ENCODE results near the gene PLK2. TPM values are rescaled to one million over a fixed set of nuclear protein-coding genes. Genes with fewer than 3 reads are reported as not detected.

The PLK2 gene
- total RNA-seq, 2 donors from 2014 or later: 3.4 to 4.9 TPM

DNA sequence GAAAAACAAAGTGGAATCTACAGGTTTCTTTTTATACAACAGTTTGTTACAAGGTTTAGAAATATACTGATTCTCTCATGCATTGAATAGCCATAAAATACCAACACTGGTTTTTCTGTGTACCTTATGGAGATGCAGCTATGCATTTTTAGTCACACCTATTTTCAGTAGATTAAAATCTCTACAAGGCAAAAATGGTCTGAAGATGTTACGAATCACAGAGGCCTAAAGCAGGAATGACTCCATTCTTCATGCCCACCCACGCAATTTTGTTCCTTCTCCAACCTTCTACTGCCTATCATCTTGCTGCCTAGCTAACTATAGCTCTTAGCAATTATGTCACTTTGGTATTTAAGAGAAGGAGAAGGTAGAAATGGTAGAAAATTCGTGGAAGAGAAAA is 9.9 kb downstream of the PLK2 start:
- ATAC-seq (replicated peaks): no peak
- Mint-ChIP-seq H3K27me3 (peaks cover 25% of the 10 kb centered on the region), H3K4me3 (no peak overlapping the region), H3K27ac (no peak overlapping the region), H3K9me3 (no peaks in the 10 kb centered on the region), H3K36me3 (ENCODE audit: low read depth) (peaks cover 10% of the 10 kb centered on the region), H3K4me1 (no peaks in the 10 kb centered on the region)

GRCh38 chr5:58447226-58447625 is 12.7 kb downstream of the PLK2 start:
- peaks cover 24% of the 10 kb centered on the region for H3K27me3 Mint-ChIP-seq
- ATAC-seq (replicated peaks): no peak

GRCh38 chr5:58446024-58446423 is 13.9 kb downstream of the PLK2 start:
- no peak for ATAC-seq (replicated peaks)
- Mint-ChIP-seq H3K4me1 (no peaks in the 10 kb centered on the region), H3K36me3 (ENCODE audit: low read depth) (no peaks in the 10 kb centered on the region), H3K9me3 (no peaks in the 10 kb centered on the region), H3K27me3 (peaks cover 24% of the 10 kb centered on the region), H3K27ac (no peak overlapping the region), H3K4me3 (no peak overlapping the region)

More at GRCh38 chr5:58447226-58447625, 12.7 kb downstream of the PLK2 start:
- Mint-ChIP-seq H3K9me3 (no peaks in the 10 kb centered on the region), H3K4me3 (no peak overlapping the region), H3K36me3 (ENCODE audit: low read depth) (no peaks in the 10 kb centered on the region), H3K27ac (no peak overlapping the region), H3K4me1 (no peaks in the 10 kb centered on the region)

- peaks cover 24% of the 10 kb centered on the region for H3K27me3 Mint-ChIP-seq
- H3K36me3 Mint-ChIP-seq (ENCODE audit: low read depth): no peaks in the 10 kb centered on the region
- H3K4me1 Mint-ChIP-seq: no peaks in the 10 kb centered on the region
- no peaks in the 10 kb centered on the region for H3K9me3 Mint-ChIP-seq
- H3K4me3 Mint-ChIP-seq: no peak overlapping the region
- ATAC-seq (replicated peaks): no peak
- no peak overlapping the region for H3K27ac Mint-ChIP-seq
Measured at GRCh38 chr5:58444805-58445204, 15.1 kb downstream of the PLK2 start.

DNA sequence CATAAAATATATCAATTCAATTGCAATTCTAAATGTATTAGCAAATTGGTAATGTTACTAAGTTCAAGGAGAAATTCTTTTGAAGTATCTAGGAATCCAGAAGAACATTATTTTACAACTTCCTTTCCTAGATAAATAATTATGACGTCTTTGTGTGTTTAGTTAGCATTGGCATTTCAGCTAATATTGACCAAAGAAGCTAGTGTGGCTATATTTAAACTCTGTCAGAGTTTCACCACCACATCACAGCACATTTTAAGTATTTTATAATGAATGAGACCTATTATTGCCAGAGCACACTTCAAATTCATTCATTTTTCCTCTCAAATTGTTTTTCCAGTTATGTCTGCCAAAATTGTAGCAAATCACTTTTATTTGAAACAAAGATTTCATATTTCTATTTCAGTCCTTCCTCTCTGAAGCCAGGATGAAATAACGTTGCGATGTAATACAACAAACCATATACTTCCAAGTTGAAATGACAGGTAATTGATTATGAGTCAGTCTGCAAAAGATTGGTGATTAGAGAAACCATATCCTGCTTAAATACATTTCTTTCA is 18.9 kb downstream of the PLK2 start:
- Mint-ChIP-seq H3K4me3 (no peak overlapping the region), H3K27ac (no peak overlapping the region), H3K9me3 (no peaks in the 10 kb centered on the region), H3K27me3 (peaks cover 15% of the 10 kb centered on the region), H3K4me1 (no peaks in the 10 kb centered on the region), H3K36me3 (ENCODE audit: low read depth) (no peaks in the 10 kb centered on the region)
- ATAC-seq (replicated peaks): no peak

GRCh38 chr5:58439094-58439644 is 20.7 kb downstream of the PLK2 start:
- H3K4me3 Mint-ChIP-seq: no peak overlapping the region
- H3K27me3 Mint-ChIP-seq: peaks cover 9% of the 10 kb centered on the region
- H3K9me3 Mint-ChIP-seq: no peaks in the 10 kb centered on the region
- H3K4me1 Mint-ChIP-seq: no peaks in the 10 kb centered on the region
- H3K27ac Mint-ChIP-seq: no peak overlapping the region
- no peak for ATAC-seq (replicated peaks)
- no peaks in the 10 kb centered on the region for H3K36me3 Mint-ChIP-seq (ENCODE audit: low read depth)

DNA sequence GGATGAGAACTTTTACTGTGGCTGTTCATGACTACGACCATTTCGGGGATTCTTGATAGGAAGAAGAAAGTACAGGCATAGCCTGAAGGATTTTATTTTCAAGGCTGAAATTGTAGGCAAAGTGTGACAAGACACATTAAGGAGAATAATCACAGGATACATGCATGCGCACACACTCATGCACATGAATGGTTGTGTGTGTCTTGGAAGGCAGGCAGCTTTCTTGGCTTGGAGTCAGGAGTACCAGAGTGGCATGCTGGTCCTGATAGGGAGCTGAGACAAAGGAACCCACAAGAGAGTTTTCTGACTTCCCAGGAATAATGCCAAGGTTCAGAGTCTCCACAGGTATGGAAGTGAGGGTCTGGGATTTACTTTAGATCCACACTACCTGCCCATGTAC is 22.2 kb downstream of the PLK2 start:
- Mint-ChIP-seq H3K36me3 (ENCODE audit: low read depth) (no peaks in the 10 kb centered on the region), H3K9me3 (no peaks in the 10 kb centered on the region), H3K27me3 (peaks cover 5% of the 10 kb centered on the region), H3K4me1 (no peaks in the 10 kb centered on the region), H3K27ac (no peak overlapping the region), H3K4me3 (no peak overlapping the region)
- ATAC-seq (replicated peaks): no peak

DNA sequence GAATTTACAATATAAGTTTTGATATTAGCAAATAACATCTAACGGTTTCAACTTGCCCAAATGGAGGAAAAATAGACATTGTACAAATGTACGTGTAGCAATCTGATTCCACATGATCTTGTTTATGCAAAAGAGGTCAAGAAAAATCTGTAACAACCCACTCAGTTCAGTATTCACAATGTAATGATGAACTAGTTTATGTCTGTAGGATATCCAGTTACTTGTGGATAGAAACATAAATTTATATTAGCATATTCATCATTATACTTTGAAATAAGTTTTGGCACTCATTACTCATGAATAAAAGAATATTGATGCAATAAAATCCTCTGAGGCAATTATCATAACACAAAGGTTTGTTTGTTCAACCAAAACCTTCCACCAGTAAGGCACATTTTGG is 28.1 kb downstream of the PLK2 start:
- no peaks in the 10 kb centered on the region for H3K4me1 Mint-ChIP-seq
- no peak overlapping the region for H3K27ac Mint-ChIP-seq
- H3K9me3 Mint-ChIP-seq: no peaks in the 10 kb centered on the region
- no peak overlapping the region for H3K4me3 Mint-ChIP-seq
- no peak for ATAC-seq (replicated peaks)
- no peaks in the 10 kb centered on the region for H3K36me3 Mint-ChIP-seq (ENCODE audit: low read depth)
- H3K27me3 Mint-ChIP-seq: peaks cover 4% of the 10 kb centered on the region

GRCh38 chr5:58412932-58413331 is 47.0 kb downstream of the PLK2 start:
- Mint-ChIP-seq H3K4me1 (no peaks in the 10 kb centered on the region), H3K9me3 (peaks cover 4% of the 10 kb centered on the region), H3K27ac (no peak overlapping the region), H3K27me3 (peaks cover 35% of the 10 kb centered on the region), H3K4me3 (no peak overlapping the region), H3K36me3 (ENCODE audit: low read depth) (no peaks in the 10 kb centered on the region)
- no peak for ATAC-seq (replicated peaks)

DNA sequence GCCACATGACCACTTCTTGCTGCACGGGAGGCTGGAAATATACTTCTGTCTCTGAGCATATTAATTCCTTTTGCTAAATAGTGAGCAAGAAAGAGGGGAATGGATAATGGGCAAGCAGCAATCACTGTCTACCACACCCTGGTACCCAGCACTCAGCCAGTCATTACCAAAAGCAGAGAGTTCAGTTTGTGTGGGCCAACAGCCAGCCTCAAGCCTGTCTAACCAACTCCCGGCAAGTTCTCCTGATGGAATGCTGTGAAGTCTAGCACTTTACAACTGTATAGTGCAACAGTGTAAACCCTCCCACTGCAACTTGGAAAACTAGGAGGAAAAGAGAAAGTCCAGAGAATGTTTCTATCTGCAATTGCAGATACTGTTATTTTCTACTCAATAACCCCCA is 47.8 kb downstream of the PLK2 start:
- Mint-ChIP-seq H3K27ac (no peak overlapping the region), H3K9me3 (peaks cover 4% of the 10 kb centered on the region), H3K36me3 (ENCODE audit: low read depth) (no peaks in the 10 kb centered on the region), H3K4me1 (no peaks in the 10 kb centered on the region), H3K4me3 (no peak overlapping the region), H3K27me3 (peaks cover 35% of the 10 kb centered on the region)
- no peak for ATAC-seq (replicated peaks)

DNA sequence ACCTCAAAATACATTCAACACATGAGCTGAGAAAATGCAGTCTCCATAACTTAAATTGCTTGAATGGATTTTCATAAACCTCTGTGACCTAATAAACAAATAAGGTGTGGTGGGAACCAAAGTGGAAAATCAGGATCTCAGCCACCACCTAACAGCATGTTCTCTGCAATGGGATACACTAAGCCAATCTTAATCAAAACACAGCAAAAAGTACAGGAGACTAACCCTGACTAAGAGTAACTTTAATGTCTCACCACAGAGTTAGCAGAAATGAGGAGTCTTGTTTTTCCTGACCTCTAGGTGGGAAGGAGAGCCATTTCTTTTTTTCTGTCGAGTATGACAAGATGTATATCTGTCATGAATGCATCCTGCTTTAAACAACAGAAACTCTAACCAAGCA is 48.5 kb downstream of the PLK2 start:
- no peak for ATAC-seq (replicated peaks)
- H3K4me1 Mint-ChIP-seq: no peaks in the 10 kb centered on the region
- H3K27ac Mint-ChIP-seq: no peak overlapping the region
- H3K36me3 Mint-ChIP-seq (ENCODE audit: low read depth): no peaks in the 10 kb centered on the region
- H3K27me3 Mint-ChIP-seq: peaks cover 33% of the 10 kb centered on the region
- H3K9me3 Mint-ChIP-seq: peaks cover 2% of the 10 kb centered on the region
- no peak overlapping the region for H3K4me3 Mint-ChIP-seq

DNA sequence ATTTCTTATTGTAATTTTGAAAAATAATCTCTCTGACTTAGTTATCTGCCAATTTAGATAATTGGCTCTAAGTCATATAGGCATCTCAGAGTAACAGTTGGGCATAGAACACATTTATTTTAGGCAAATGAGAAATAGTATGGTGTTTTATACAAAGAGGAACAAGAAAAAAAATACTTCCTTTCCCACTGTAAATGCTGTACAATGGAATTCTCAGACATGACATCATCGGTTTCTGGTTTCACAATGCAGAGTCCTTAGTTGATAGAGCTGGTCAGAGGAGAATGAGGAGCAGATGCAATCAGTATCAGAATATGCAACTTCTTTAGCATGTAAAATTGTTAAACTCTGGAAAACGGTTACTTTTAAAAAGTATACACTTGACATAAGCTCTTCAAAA is 49.4 kb downstream of the PLK2 start:
- no peak for ATAC-seq (replicated peaks)
- Mint-ChIP-seq H3K4me3 (no peak overlapping the region), H3K27ac (no peak overlapping the region)

DNA sequence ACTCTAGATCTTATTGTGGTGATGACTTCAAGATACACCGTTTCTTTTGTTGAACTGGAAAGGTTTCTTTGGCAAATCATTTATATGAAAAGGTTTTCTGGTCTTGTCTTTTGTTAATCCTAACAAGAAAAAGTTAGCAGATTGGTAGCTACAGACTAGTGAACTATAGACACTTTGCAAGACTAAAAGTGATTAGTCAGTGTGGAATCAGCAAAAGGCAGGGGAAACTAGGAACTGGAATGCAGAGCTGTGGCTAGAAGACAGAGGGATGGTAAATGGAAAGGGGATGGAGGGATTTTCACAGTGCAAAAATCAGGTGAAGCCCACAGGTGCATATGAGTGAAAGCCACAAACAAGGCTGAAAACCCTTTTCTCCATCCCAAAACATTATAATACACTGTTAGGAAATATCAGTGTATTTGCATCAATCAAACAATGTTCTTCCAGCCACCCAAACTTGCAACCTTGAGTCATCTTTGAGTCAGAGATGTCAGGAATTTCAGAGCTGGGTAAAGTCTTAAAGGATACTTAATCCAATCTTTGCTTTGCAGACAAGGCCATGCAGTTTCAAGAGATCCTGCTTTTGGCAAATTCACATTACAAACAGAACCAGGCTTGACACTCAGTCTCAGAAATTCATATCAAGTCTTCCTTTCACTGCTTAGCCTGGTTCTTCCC is 52.7 kb downstream of the PLK2 start:
- H3K9me3 Mint-ChIP-seq: no peaks in the 10 kb centered on the region
- no peaks in the 10 kb centered on the region for H3K4me1 Mint-ChIP-seq
- no peak overlapping the region for H3K27ac Mint-ChIP-seq
- no peaks in the 10 kb centered on the region for H3K36me3 Mint-ChIP-seq (ENCODE audit: low read depth)
- peaks cover 22% of the 10 kb centered on the region for H3K27me3 Mint-ChIP-seq
- ATAC-seq (replicated peaks): no peak
- H3K4me3 Mint-ChIP-seq: no peak overlapping the region

More for the DNA sequence above, 49.4 kb downstream of the PLK2 start:
- H3K36me3 Mint-ChIP-seq (ENCODE audit: low read depth): no peaks in the 10 kb centered on the region
- H3K9me3 Mint-ChIP-seq: no peaks in the 10 kb centered on the region
- peaks cover 34% of the 10 kb centered on the region for H3K27me3 Mint-ChIP-seq
- H3K4me1 Mint-ChIP-seq: no peaks in the 10 kb centered on the region

DNA sequence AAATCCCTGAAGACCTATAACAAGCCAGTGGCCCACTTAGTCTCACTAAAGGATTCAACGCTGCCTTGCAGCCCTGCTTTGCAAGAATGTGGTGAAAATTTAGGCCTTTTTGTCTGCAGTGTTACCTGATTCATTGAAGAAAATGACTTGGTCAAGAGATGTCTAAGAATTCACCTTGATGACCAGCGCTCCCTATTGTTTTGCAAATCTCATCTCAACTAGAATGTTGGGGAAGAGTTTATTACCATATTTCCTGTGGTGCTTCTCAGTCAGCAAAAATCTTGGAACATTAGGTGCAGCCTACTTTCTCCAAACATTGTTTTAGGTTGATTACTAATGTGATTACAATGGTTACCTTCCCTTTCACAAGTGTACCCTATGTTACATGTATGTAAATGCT is 53.5 kb downstream of the PLK2 start:
- H3K4me1 Mint-ChIP-seq: no peaks in the 10 kb centered on the region
- no peak overlapping the region for H3K4me3 Mint-ChIP-seq
- ATAC-seq (replicated peaks): no peak
- H3K36me3 Mint-ChIP-seq (ENCODE audit: low read depth): no peaks in the 10 kb centered on the region
- H3K27ac Mint-ChIP-seq: no peak overlapping the region
- no peaks in the 10 kb centered on the region for H3K9me3 Mint-ChIP-seq
- H3K27me3 Mint-ChIP-seq: peaks cover 22% of the 10 kb centered on the region

DNA sequence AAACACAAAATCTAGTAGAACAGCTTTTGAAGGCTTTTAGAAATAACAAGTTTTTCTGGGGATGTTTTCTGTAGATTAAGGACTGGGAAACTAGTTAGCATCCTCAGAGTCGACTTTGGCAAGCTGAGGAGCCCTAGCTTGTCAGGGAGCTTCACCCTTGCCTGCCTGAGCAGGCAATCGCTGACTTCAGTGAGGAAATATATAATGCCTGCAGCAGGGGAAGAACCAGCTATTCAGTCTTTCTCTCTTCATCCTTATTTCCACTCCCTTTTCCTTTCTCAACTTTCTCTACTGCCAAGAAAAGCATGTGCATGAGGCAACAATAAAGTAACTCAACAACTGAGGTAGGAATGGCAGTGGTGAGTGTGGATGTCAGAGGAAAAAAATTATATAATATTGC is 54.7 kb downstream of the PLK2 start:
- Mint-ChIP-seq H3K4me1 (no peaks in the 10 kb centered on the region), H3K4me3 (no peak overlapping the region), H3K27me3 (peaks cover 17% of the 10 kb centered on the region), H3K9me3 (no peaks in the 10 kb centered on the region), H3K27ac (no peak overlapping the region), H3K36me3 (ENCODE audit: low read depth) (no peaks in the 10 kb centered on the region)
- ATAC-seq (replicated peaks): no peak

Data from activated T-helper 17 cell treated with anti-CD3 and anti-CD28 coated beads, Interleukin-2, amount 50 U/mL, for 72 hours (primary cell).